Liver (tissue), 3 donors: ENCODE data around the gene P3H1.

Source experiments
- GABPA ChIP-seq, 2 donors: IDR thresholded peaks in 1 of 2; conservative IDR thresholded peaks in 1 of 2; 2 replicates each; pipeline ENCODE4 v1.6.1; 2016; ENCODE audit warnings: antibody characterized with exemption in 2 of 2, mild to moderate bottlenecking in 1 of 2, moderate library complexity in 1 of 2
- HNF4G ChIP-seq: IDR thresholded peaks from 2 replicates; pipeline ENCODE4 v1.6.1; 2016; ENCODE audit warnings: antibody characterized with exemption
- JUND ChIP-seq, 2 donors: IDR thresholded peaks; 2 replicates each; pipeline ENCODE4 v1.6.1; 2016; ENCODE audit warnings: antibody characterized with exemption in 2 of 2
- RAD21 ChIP-seq, 2 donors: IDR thresholded peaks; 2 replicates each; pipeline ENCODE4 v1.6.1; 2016; ENCODE audit warnings: antibody characterized with exemption in 2 of 2, mild to moderate bottlenecking in 2 of 2
- SP1 ChIP-seq: IDR thresholded peaks from 2 replicates; pipeline ENCODE4 v1.6.1; 2018; ENCODE audit warnings: antibody characterized with exemption, mild to moderate bottlenecking
- TF ChIP-seq, protein P1 (sequence below): fragments of 150-350 bp; IDR thresholded peaks from 2 replicates; pipeline ENCODE4 v1.5.1; 2017; ENCODE audit warnings: improper control_type of control experiment, low read depth, low read length; ENCODE audit not compliant: missing input control
- TF ChIP-seq, protein P2 (sequence below): IDR thresholded peaks from 2 replicates; pipeline ENCODE4 v1.6.1; 2016; ENCODE audit warnings: antibody characterized with exemption
- TF ChIP-seq, protein P3 (sequence below): IDR thresholded peaks from 2 replicates; pipeline ENCODE4 v1.6.1; 2016; ENCODE audit warnings: antibody characterized with exemption
- TF ChIP-seq, protein P4 (sequence below): IDR thresholded peaks from 2 replicates; pipeline ENCODE4 v1.6.1; 2016; ENCODE audit warnings: antibody characterized with exemption, mild to moderate bottlenecking
- TF ChIP-seq, protein P5 (sequence below): IDR thresholded peaks from 2 replicates; pipeline ENCODE4 v1.6.1; 2016; ENCODE audit warnings: antibody characterized with exemption
- donor health status: healthy.
- donor health status: healthy.

DNA sequence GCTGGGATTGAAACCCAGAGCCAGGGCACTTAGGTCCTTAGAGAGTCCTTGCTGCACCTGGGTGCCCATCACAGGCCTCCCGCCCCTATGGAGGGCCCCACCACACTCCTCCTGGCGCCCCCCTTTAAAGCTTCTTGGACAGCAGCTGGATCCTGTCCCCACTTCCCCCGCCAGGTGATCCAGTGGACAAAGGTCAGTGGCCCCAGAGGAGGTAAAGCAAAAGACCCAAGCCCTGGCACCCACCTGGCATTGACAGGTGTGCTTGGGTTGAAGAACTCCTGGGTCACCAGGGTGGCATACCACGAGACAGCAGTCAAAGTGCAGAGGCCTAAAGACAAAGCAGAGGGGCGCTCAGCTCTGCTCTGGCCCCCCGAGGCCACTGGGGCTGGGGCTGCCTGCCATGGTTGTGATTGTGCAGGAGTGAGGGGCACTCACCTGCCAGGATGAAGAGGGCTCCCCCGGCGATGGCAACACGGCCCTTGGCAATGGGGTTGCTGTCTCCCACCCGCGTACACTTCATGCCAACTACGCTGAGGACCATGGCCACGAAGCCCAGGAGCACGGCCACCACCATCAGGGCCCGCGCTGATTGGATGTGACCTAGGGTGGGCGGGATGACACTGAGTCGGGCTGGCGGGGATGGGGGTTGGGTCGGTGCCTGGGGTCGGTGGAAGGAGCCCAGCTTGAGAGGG, 28.7 kb downstream of the P3H1 start:
- TF ChIP-seq HNF4G, result no peak
- TF ChIP-seq JUND (IDR thresholded peaks at IDR 0.05), result no peak
- TF ChIP-seq, protein P1, sequence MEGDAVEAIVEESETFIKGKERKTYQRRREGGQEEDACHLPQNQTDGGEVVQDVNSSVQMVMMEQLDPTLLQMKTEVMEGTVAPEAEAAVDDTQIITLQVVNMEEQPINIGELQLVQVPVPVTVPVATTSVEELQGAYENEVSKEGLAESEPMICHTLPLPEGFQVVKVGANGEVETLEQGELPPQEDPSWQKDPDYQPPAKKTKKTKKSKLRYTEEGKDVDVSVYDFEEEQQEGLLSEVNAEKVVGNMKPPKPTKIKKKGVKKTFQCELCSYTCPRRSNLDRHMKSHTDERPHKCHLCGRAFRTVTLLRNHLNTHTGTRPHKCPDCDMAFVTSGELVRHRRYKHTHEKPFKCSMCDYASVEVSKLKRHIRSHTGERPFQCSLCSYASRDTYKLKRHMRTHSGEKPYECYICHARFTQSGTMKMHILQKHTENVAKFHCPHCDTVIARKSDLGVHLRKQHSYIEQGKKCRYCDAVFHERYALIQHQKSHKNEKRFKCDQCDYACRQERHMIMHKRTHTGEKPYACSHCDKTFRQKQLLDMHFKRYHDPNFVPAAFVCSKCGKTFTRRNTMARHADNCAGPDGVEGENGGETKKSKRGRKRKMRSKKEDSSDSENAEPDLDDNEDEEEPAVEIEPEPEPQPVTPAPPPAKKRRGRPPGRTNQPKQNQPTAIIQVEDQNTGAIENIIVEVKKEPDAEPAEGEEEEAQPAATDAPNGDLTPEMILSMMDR, result no peak
- no peak for TF ChIP-seq SP1
- TF ChIP-seq, protein P2, sequence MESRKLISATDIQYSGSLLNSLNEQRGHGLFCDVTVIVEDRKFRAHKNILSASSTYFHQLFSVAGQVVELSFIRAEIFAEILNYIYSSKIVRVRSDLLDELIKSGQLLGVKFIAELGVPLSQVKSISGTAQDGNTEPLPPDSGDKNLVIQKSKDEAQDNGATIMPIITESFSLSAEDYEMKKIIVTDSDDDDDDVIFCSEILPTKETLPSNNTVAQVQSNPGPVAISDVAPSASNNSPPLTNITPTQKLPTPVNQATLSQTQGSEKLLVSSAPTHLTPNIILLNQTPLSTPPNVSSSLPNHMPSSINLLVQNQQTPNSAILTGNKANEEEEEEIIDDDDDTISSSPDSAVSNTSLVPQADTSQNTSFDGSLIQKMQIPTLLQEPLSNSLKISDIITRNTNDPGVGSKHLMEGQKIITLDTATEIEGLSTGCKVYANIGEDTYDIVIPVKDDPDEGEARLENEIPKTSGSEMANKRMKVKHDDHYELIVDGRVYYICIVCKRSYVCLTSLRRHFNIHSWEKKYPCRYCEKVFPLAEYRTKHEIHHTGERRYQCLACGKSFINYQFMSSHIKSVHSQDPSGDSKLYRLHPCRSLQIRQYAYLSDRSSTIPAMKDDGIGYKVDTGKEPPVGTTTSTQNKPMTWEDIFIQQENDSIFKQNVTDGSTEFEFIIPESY, result no peak
- TF ChIP-seq, protein P3, sequence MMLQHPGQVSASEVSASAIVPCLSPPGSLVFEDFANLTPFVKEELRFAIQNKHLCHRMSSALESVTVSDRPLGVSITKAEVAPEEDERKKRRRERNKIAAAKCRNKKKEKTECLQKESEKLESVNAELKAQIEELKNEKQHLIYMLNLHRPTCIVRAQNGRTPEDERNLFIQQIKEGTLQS, result no peak
- TF ChIP-seq, protein P4, sequence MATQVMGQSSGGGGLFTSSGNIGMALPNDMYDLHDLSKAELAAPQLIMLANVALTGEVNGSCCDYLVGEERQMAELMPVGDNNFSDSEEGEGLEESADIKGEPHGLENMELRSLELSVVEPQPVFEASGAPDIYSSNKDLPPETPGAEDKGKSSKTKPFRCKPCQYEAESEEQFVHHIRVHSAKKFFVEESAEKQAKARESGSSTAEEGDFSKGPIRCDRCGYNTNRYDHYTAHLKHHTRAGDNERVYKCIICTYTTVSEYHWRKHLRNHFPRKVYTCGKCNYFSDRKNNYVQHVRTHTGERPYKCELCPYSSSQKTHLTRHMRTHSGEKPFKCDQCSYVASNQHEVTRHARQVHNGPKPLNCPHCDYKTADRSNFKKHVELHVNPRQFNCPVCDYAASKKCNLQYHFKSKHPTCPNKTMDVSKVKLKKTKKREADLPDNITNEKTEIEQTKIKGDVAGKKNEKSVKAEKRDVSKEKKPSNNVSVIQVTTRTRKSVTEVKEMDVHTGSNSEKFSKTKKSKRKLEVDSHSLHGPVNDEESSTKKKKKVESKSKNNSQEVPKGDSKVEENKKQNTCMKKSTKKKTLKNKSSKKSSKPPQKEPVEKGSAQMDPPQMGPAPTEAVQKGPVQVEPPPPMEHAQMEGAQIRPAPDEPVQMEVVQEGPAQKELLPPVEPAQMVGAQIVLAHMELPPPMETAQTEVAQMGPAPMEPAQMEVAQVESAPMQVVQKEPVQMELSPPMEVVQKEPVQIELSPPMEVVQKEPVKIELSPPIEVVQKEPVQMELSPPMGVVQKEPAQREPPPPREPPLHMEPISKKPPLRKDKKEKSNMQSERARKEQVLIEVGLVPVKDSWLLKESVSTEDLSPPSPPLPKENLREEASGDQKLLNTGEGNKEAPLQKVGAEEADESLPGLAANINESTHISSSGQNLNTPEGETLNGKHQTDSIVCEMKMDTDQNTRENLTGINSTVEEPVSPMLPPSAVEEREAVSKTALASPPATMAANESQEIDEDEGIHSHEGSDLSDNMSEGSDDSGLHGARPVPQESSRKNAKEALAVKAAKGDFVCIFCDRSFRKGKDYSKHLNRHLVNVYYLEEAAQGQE, result no peak
- TF ChIP-seq, protein P5, sequence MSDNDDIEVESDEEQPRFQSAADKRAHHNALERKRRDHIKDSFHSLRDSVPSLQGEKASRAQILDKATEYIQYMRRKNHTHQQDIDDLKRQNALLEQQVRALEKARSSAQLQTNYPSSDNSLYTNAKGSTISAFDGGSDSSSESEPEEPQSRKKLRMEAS, result no peak
- TF ChIP-seq GABPA (IDR thresholded peaks at IDR 0.05 in 1 of 2, conservative IDR thresholded peaks at IDR 0.05 in 1 of 2), result no peak
- no peak for TF ChIP-seq RAD21 (IDR thresholded peaks at IDR 0.05)
